Upper lobe of right lung (tissue), 1 donor: ENCODE data around the gene SCUBE1. TPM values are rescaled to one million over a fixed set of nuclear protein-coding genes. Genes with fewer than 3 reads are reported as not detected.

ENCODE experiments used
- ATAC-seq: fragments of 200-7000 bp; cut with Tn5 transposase; one replicate; pipeline ENCODE4 v1.9.1; 2020; ENCODE audit warnings: mild to moderate bottlenecking, moderate library complexity
- DNase-seq: peaks from one replicate; pipeline ENCODE4 v3.0.0-alpha.2; 2020
- H3K27ac ChIP-seq: fragments of 200-600 bp; one replicate; pipeline ENCODE4 v1.8.0; 2022
- H3K27me3 ChIP-seq: fragments of 200-600 bp; one replicate; pipeline ENCODE4 v1.8.0; 2022; ENCODE audit warnings: mild to moderate bottlenecking
- H3K36me3 ChIP-seq: fragments of 200-600 bp; one replicate; pipeline ENCODE4 v1.8.0; 2022
- H3K4me1 ChIP-seq: fragments of 200-600 bp; one replicate; pipeline ENCODE4 v1.8.0; 2022
- H3K4me3 ChIP-seq: fragments of 200-600 bp; one replicate; pipeline ENCODE4 v1.8.0; 2022; ENCODE audit warnings: mild to moderate bottlenecking
- H3K9me3 ChIP-seq: fragments of 200-600 bp; one replicate; pipeline ENCODE4 v1.8.0; 2022
- CTCF ChIP-seq: fragments of 200-600 bp; IDR thresholded peaks from one replicate; pipeline ENCODE4 v1.8.0; 2022; ENCODE audit warnings: antibody characterized with exemption
- intact Hi-C: fragments of 100-400 bp; cut with DNase I; formaldehyde crosslinking; loops from one replicate; pipeline ENCODE4 v1.11.0; 2022
- total RNA-seq: library from RNA; stranded (reverse); fragmentation: NEBNext Ultra II Directional; extraction: Animal tissue kit (Norgen Biotek cat#: 25700); gene quantifications from one replicate; pipeline ENCODE4 v1.2.1, GENCODE V29; 2021
- donor health status: DM: no; HTN: yes; CAD: no; lungs with severe emphysema.

The SCUBE1 gene
- total RNA-seq, 1 donor from 2014 or later, result 36.0 TPM

GRCh38 chr22:43301866-43302265, 41.3 kb downstream of the SCUBE1 start:
- Histone ChIP-seq H3K27me3 (no peaks in the 10 kb centered on the region), H3K4me1 (peaks cover 7% of the 10 kb centered on the region)
- ATAC-seq, result no peak

GRCh38 chr22:43300891-43301676, 42.1 kb downstream of the SCUBE1 start:
- Histone ChIP-seq H3K27me3 (no peaks in the 10 kb centered on the region), H3K27ac (no peak overlapping the region), H3K36me3 (no peaks in the 10 kb centered on the region), H3K9me3 (no peaks in the 10 kb centered on the region), H3K4me3 (no peak overlapping the region), H3K4me1 (peaks cover 14% of the 10 kb centered on the region)
- DNase-seq, result no peak
- intact Hi-C loops, result no loop called here
- TF ChIP-seq CTCF, result no peak
- ATAC-seq, result peak; percentile 57

More at GRCh38 chr22:43301866-43302265, 41.3 kb downstream of the SCUBE1 start:
- no peak for TF ChIP-seq CTCF
- no peak for DNase-seq
- intact Hi-C loops, result no loop called here
- Histone ChIP-seq H3K36me3 (no peaks in the 10 kb centered on the region), H3K4me3 (no peak overlapping the region), H3K9me3 (no peaks in the 10 kb centered on the region), H3K27ac (no peak overlapping the region)

GRCh38 chr22:43299736-43300135, 43.4 kb downstream of the SCUBE1 start:
- no peaks in the 10 kb centered on the region for H3K36me3 ChIP-seq
- H3K27ac ChIP-seq, result no peak overlapping the region
- H3K9me3 ChIP-seq, result no peaks in the 10 kb centered on the region
- TF ChIP-seq CTCF, result no peak
- ATAC-seq (no peak), DNase-seq (no peak)
- H3K4me3 ChIP-seq, result no peak overlapping the region
- H3K27me3 ChIP-seq, result no peaks in the 10 kb centered on the region
- peaks cover 28% of the 10 kb centered on the region for H3K4me1 ChIP-seq
- intact Hi-C loops, result no loop called here

- Histone ChIP-seq H3K9me3 (no peaks in the 10 kb centered on the region), H3K27me3 (no peaks in the 10 kb centered on the region), H3K4me3 (no peak overlapping the region), H3K36me3 (no peaks in the 10 kb centered on the region), H3K27ac (no peak overlapping the region), H3K4me1 (peaks cover 39% of the 10 kb centered on the region)
- no peak for ATAC-seq
- intact Hi-C loops, result no loop called here
- TF ChIP-seq CTCF, result no peak
- no peak for DNase-seq
Observed at GRCh38 chr22:43298062-43298801, 44.9 kb downstream of the SCUBE1 start.

GRCh38 chr22:43297270-43298061, 45.7 kb downstream of the SCUBE1 start:
- no peak overlapping the region for H3K4me3 ChIP-seq
- peaks cover 41% of the 10 kb centered on the region for H3K4me1 ChIP-seq
- DNase-seq, result no peak
- intact Hi-C loops, result no loop called here
- H3K27me3 ChIP-seq, result no peaks in the 10 kb centered on the region
- TF ChIP-seq CTCF, result no peak
- ATAC-seq, result no peak
- H3K27ac ChIP-seq, result peak overlapping the region; percentile 42
- H3K36me3 ChIP-seq, result no peaks in the 10 kb centered on the region
- H3K9me3 ChIP-seq, result no peaks in the 10 kb centered on the region
